D721Med (cell line): ENCODE measurements around the gene JKAMP.

Source experiments
- DNase-seq: peaks from one replicate; pipeline ENCODE4 v3.0.0; 2011; ENCODE audit warnings: low spot score; ENCODE audit not compliant: insufficient read length
- FAIRE-seq: peaks from 2 replicates; lab custom pipeline; 2011; peaks lifted over from hg19 to GRCh38; lab: Jason Lieb, UNC
- CTCF ChIP-seq: IDR thresholded peaks from 2 replicates; pipeline ENCODE4 v1.5.1; 2012; ENCODE audit warnings: mild to moderate bottlenecking, control low read depth; ENCODE audit not compliant: insufficient read depth; ENCODE audit errors: missing control alignments

JKAMP gene

DNA sequence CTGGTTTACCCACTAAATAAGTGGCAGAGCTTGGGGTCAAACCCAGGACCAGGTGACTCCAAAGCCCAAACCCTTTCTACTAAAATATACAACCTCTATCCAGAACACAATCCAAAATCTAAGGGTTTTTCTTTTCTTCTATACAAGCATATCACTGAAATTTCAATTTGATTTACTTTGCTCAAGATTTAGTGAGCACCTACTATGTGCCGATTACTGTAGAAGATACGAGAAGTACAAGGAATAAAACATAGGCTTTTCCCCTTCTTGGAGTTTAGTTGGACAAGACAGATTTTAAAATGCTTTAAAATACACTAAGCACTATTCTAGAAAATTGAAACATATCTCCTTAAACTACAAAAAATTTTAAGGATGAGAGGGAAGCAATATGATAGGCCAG is 2.9 kb upstream of the JKAMP start:
- TF ChIP-seq CTCF, result no peak
- DNase-seq (no peak), FAIRE-seq (no peak)

GRCh38 chr14:59481871-59482540 is 2.3 kb upstream of the JKAMP start:
- FAIRE-seq (no peak), DNase-seq (no peak)
- TF ChIP-seq CTCF, result no peak

GRCh38 chr14:59482541-59483331 is 1.6 kb upstream of the JKAMP start:
- no peak for TF ChIP-seq CTCF
- no peak for FAIRE-seq
- DNase-seq, result no peak

DNA sequence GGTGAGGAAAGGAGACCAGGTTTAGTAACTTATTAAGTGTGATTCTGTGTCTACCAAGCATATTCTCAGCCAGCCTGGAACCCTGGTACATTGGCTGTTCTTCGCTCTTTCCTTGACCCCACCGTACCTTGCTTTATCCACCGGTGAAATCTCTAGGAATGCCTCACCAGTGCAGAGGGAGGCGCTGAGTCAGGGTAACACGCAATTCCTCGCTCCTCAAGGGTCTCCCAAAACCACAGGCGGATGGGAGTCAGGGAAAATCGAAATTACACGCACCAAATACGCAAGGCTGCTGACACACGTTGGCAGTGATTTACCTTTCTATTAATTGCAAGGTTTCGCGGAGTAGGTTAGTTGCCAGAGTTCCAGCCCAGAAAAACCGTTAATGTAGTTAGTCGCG is 954 bp upstream of the JKAMP start:
- FAIRE-seq, result no peak
- DNase-seq, result no peak
- TF ChIP-seq CTCF, result no peak

GRCh38 chr14:59484639-59485175 is 390 bp downstream of the JKAMP start:
- no peak for DNase-seq
- FAIRE-seq, result no peak
- TF ChIP-seq CTCF, result no peak

- no peak for TF ChIP-seq CTCF
- DNase-seq (no peak), FAIRE-seq (no peak)
Measured at GRCh38 chr14:59490756-59491155, 6.4 kb downstream of the JKAMP start.
